ENCODE measurements around the gene FARP1.

FARP1 gene

GRCh38 chr13:98289339-98289945 is 146.5 kb downstream of the FARP1 start:
- DNase-seq, result no peak

GRCh38 chr13:98290261-98290660 is 147.4 kb downstream of the FARP1 start:
- DNase-seq, result no peak

GRCh38 chr13:98291658-98292057 is 148.8 kb downstream of the FARP1 start:
- no peak for DNase-seq

GRCh38 chr13:98293103-98293502 is 150.2 kb downstream of the FARP1 start:
- no peak for DNase-seq

- no peak for DNase-seq
Measured at GRCh38 chr13:98293570-98294142, 150.8 kb downstream of the FARP1 start.

GRCh38 chr13:98295371-98295770 is 152.5 kb downstream of the FARP1 start:
- no peak for DNase-seq

- no peak for DNase-seq
Measured at GRCh38 chr13:98297051-98297450, 154.2 kb downstream of the FARP1 start.

- no peak for DNase-seq
Measured at GRCh38 chr13:98297745-98298144, 154.9 kb downstream of the FARP1 start.

- DNase-seq, result no peak
Measured at GRCh38 chr13:98298599-98298998, 155.7 kb downstream of the FARP1 start.

GRCh38 chr13:98299235-98299965 is 156.5 kb downstream of the FARP1 start:
- DNase-seq, result no peak

GRCh38 chr13:98299966-98300350 is 157.1 kb downstream of the FARP1 start:
- DNase-seq, result no peak

GRCh38 chr13:98300956-98301641 is 158.2 kb downstream of the FARP1 start:
- no peak for DNase-seq

- no peak for DNase-seq
Measured at GRCh38 chr13:98301721-98302120, 158.8 kb downstream of the FARP1 start.

GRCh38 chr13:98303858-98304257 is 161.0 kb downstream of the FARP1 start:
- no peak for DNase-seq

- no peak for DNase-seq
Measured at GRCh38 chr13:98305670-98306069, 162.8 kb downstream of the FARP1 start.

GRCh38 chr13:98307463-98308085 is 164.7 kb downstream of the FARP1 start:
- DNase-seq, result no peak

GRCh38 chr13:98308086-98308911 is 165.4 kb downstream of the FARP1 start:
- DNase-seq, result no peak

- no peak for DNase-seq
Measured at GRCh38 chr13:98309569-98310335, 166.9 kb downstream of the FARP1 start.

- no peak for DNase-seq
Measured at GRCh38 chr13:98310485-98311199, 167.7 kb downstream of the FARP1 start.

GRCh38 chr13:98311200-98311548 is 168.3 kb downstream of the FARP1 start:
- DNase-seq, result no peak

- no peak for DNase-seq
Measured at GRCh38 chr13:98312606-98313005, 169.7 kb downstream of the FARP1 start.
